Spinal cord (tissue), 10 donors: ENCODE results near the gene PRKCH. TPM values are rescaled to one million over a fixed set of nuclear protein-coding genes. Genes with fewer than 3 reads are reported as not detected.
A peak's percentile ranks its signal among the peaks of the same experiment; 100 is the strongest.

Experiments
- DNase-seq, 6 donors: peaks; one replicate each; pipeline versions ENCODE4 v3.0.0 to v3.0.0-alpha.2; 2013 to 2015; ENCODE audit warnings: low spot score in 6 of 6, low read depth in 4 of 6
- H3K27ac ChIP-seq: one replicate; pipeline ENCODE4 v1.5.1; 2013; ENCODE audit warnings: low read depth, low read length, control low read depth
- H3K27me3 ChIP-seq: one replicate; pipeline ENCODE4 v1.6.1; 2013; ENCODE audit warnings: low read length; ENCODE audit not compliant: control insufficient read depth, insufficient read depth
- H3K36me3 ChIP-seq: one replicate; pipeline ENCODE4 v1.6.1; 2013; ENCODE audit warnings: low read length; ENCODE audit not compliant: control insufficient read depth, insufficient read depth
- H3K4me1 ChIP-seq: one replicate; pipeline ENCODE4 v1.6.1; 2013; ENCODE audit warnings: low read length; ENCODE audit not compliant: control insufficient read depth, insufficient read depth
- H3K4me3 ChIP-seq: one replicate; pipeline ENCODE4 v1.5.1; 2013; ENCODE audit warnings: low read depth, low read length, control low read depth
- H3K9me3 ChIP-seq: one replicate; pipeline ENCODE4 v1.6.1; 2013; ENCODE audit warnings: low read length; ENCODE audit not compliant: control insufficient read depth, insufficient read depth
- WGBS: methylation state at CpG from one replicate; pipeline ENCODE4 v1.1.5; 2013; ENCODE audit warnings: missing lambda C conversion rate; ENCODE audit not compliant: insufficient coverage; 5-methylcytosine and 5-hydroxymethylcytosine counted together
- long read RNA-seq, 4 donors: transcript quantifications; one replicate each; lab custom pipeline, GENCODE V29; 2026
- polyA plus RNA-seq, 2 donors: library from polyadenylated mRNA; unstranded; fragments of 120-200 nt; gene quantifications; one replicate each; pipeline ENCODE4 v1.2.1, GENCODE V29; 2013; ENCODE audit not compliant: insufficient read length in 2 of 2
- total RNA-seq, 2 donors: library from RNA; depleted of rRNA in 1 of 2; stranded (reverse); fragments of 120-200 nt in 1 of 2; fragments of >200 nt in 1 of 2; gene quantifications; one replicate each; pipeline versions ENCODE4 v1.2.3 to v1.2.4, GENCODE V29; 2013 to 2014
- donor health status: healthy.

Gene PRKCH
- 10 to 100 TPM; 20.1 to 30.7 TPM for total RNA-seq
- 10 to 100 TPM in 1 of 2 donors, 1 to 10 TPM in 1; 9.6 to 11.0 TPM for polyA plus RNA-seq
- long read RNA-seq, donor 1, partial matches to known transcripts: 0 of 2 reads
- long read RNA-seq, donor 1, other reads (novel, unspliced or antisense): 0 of 2 reads
- long read RNA-seq, donor 2, partial matches to known transcripts: 0 of 1 reads
- long read RNA-seq, donor 2, other reads (novel, unspliced or antisense): 0 of 1 reads
- long read RNA-seq, donor 3, partial matches to known transcripts: 0 of 1 reads
- long read RNA-seq, donor 3, other reads (novel, unspliced or antisense): 0 of 1 reads
- long read RNA-seq, donor 4, partial matches to known transcripts: 10 of 14 reads
- long read RNA-seq, donor 4, other reads (novel, unspliced or antisense): 0 of 14 reads

DNA sequence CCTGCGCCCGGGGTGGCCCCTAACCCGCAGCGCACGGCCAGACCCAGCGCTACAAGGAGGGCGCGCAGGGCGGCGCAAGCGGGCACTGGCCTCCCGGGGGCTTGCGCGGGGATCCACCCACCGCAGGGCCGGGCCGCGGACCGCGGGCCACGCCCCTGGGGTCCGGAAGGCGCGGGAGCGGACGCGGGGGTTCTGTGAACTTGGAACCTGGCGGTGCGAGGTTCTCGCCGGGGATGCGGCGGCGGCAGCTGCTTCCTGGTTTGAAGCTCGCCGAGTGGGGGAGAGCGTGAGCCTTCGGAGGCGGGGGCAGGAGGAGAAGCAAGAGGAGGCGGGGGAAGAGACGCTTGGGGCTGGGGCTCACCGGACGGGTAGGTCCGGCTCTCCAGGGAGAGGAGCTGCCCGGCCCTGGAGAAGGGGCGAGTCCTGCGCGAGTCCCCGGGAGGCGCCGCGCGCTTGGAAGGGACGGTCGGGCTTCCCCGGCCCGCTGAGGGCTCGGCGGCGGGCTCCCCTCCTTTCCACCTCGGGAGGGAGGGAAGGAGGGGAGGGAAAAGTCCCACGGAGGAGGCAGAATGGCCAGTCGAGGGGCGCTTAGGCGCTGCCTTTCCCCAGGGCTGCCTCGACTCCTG, at the start of gene PRKCH:
TSS of gene PRKCH (plus strand) at position 195 of the 626 bp plus-strand sequence. CDS start 523 bp downstream, outside the sequence.
- Histone ChIP-seq H3K4me3 (peak within 1 kb of the TSS; percentile 28), H3K27me3 (peaks cover 33% of the 10 kb centered on the region), H3K27ac (peak within 1 kb of the TSS; percentile 10), H3K36me3 (no peaks in the 10 kb centered on the region), H3K9me3 (no peaks in the 10 kb centered on the region), H3K4me1 (peaks cover 21% of the 10 kb centered on the region)
- DNase-seq: peak in 2 of 6 donors; percentile 47 to 59
- WGBS: under 1% methylated on average over 63 of the region's 66 CpGs

GRCh38 chr14:61277232-61277631, 44.1 kb upstream of the PRKCH start:
- peaks cover 41% of the 10 kb centered on the region for H3K27me3 ChIP-seq
- no peaks in the 10 kb centered on the region for H3K9me3 ChIP-seq
- no CpG with 5 or more reads among the region's 1 CpG for whole genome bisulfite sequencing
- H3K36me3 ChIP-seq: no peaks in the 10 kb centered on the region
- no peak overlapping the region for H3K4me3 ChIP-seq
- H3K4me1 ChIP-seq: peaks cover 13% of the 10 kb centered on the region
- no peak for DNase-seq
- H3K27ac ChIP-seq: no peak overlapping the region

DNA sequence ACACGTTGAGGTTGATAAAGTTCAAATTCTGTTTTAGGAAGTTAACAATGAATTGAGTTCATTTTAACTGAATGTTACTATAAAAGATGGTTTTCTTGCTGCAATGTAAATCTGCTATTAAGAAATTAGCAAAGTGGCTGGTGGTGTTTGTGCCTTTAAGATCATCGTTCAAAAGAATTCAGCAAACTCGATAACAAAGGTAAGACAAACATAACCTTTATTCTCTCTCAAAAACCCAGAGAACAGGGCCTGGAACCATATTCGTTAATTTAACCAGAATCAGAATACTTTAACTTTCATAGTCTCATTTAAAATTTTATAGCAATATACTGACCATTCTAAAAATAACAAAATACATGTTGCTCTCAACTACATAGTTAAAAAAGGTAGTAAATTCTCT, 43.6 kb upstream of the PRKCH start:
- no peak overlapping the region for H3K4me3 ChIP-seq
- no CpG with 5 or more reads among the region's 4 CpGs for WGBS
- H3K27me3 ChIP-seq: peaks cover 46% of the 10 kb centered on the region

DNA sequence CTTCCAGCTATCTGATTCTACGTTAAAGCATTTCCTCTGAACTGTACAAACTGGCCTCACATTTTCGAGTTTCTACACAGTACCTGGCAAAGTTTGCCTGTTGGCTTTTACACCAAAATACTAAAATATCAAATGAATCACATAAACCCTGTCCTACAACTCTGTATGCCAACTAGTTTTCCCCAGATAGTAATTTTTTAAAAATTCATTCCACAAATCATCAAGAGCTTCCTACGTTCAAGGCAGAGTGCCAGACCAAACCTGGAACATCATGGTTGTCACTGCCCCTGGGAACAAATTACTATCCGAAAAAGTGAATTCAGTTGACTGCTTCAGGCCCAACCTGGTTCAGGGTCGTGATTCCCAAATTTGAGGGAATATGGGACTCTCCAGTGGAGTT, 42.3 kb upstream of the PRKCH start:
- WGBS: 88% methylated on average over 5 of the region's 5 CpGs
- no peak for DNase-seq
- Histone ChIP-seq H3K27me3 (peaks cover 55% of the 10 kb centered on the region), H3K4me1 (peaks cover 13% of the 10 kb centered on the region), H3K4me3 (peak overlapping the region; percentile 28), H3K36me3 (no peaks in the 10 kb centered on the region), H3K27ac (no peak overlapping the region), H3K9me3 (no peaks in the 10 kb centered on the region)

More for the DNA sequence above, 43.6 kb upstream of the PRKCH start:
- Histone ChIP-seq H3K9me3 (no peaks in the 10 kb centered on the region), H3K36me3 (no peaks in the 10 kb centered on the region), H3K27ac (no peak overlapping the region), H3K4me1 (peaks cover 13% of the 10 kb centered on the region)
- no peak for DNase-seq

GRCh38 chr14:61280092-61280525, 41.3 kb upstream of the PRKCH start:
- H3K4me1 ChIP-seq: peaks cover 13% of the 10 kb centered on the region
- 6% methylated on average over 47 of the region's 47 CpGs for WGBS
- H3K36me3 ChIP-seq: no peaks in the 10 kb centered on the region
- no peaks in the 10 kb centered on the region for H3K9me3 ChIP-seq
- peak overlapping the region; percentile 36 for H3K27ac ChIP-seq
- H3K4me3 ChIP-seq: peak overlapping the region; percentile 28
- no peak for DNase-seq
- H3K27me3 ChIP-seq: peaks cover 56% of the 10 kb centered on the region

DNA sequence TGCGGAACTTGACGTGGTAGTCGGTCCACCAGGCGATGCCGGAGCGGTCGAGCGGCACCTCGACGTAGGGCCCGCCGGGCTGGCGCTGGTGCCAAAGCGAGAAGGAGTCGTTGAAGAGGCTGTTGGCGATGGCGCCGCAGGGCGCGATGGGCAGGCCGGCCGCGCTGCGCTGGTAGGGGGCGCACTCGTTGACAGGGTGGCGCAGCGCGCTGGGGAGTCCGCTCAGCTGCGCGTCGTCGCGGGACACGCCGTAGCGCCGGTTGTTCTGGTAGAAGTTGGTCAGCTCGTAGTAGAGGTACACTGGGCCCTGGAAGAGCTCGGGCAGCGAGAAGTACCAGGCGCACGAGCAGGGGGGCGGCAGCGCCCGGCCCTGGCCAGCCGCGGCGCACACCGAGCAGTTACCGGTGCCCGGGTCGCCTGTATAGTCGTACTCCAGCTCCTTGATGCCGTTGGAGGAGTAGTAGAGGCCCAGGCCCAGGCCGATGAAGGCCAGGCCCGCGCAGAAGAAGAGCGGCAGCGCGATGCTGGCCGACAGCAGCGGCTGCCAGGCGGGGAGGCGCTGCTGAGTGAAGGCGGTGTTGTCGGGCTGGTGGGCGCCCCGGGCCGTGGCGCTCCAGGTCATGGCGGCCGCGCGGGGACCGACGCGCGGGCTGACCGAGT, 40.7 kb upstream of the PRKCH start:
- no peaks in the 10 kb centered on the region for H3K9me3 ChIP-seq
- peak in 2 of 6 donors; percentile 52 to 67 for DNase-seq
- peak overlapping the region; percentile 28 for H3K4me3 ChIP-seq
- no peaks in the 10 kb centered on the region for H3K36me3 ChIP-seq
- peaks cover 13% of the 10 kb centered on the region for H3K4me1 ChIP-seq
- WGBS: under 1% methylated on average over 81 of the region's 81 CpGs
- peaks cover 54% of the 10 kb centered on the region for H3K27me3 ChIP-seq
- no peak overlapping the region for H3K27ac ChIP-seq

DNA sequence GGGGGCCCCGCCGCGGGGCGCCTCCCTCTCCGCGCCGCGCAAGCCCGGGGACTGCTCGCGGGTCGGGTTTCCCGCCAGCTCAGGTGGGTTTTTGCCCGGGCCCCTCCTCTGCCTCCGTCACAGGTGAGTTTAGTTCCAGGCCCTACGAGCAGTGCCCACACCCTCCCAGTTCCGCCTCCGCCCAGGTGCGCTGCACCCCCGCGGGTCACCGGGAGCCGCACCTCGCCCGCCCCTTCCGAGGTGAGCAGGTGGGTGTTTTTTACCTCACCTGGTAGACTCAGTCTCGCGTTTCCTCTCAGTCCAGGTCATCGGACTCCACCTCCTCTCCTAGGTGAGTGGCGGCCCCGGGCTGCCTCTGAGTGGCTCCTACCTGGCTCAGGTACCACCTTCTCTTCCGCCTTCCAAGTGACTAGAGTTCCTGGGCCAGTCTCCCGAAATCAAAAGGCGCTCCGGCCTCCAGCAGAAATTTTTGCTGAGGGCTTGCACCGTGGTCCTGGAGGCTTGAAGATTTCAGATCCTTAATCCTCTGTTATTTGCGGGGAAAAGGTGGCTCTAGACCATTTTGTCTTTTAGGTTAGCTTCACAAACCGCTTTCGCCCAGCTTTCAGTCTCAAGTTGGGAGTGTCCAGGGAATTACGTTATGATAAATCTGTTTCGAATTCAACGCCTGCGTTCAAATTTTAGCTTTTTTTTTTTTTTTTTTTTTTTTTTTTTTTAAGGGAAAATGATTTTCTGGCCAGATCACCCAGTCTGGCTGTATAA, 40.0 kb upstream of the PRKCH start, which contains the start of gene TMEM30B:
TSS of gene TMEM30B (minus strand) at position 153 of the 762 bp plus-strand sequence. CDS start 191 bp downstream, outside the sequence.
- H3K27ac ChIP-seq: peak within 1 kb of the TSS; percentile 62
- no peak for DNase-seq

GRCh38 chr14:61281948-61282275, 39.5 kb upstream of the PRKCH start:
- H3K4me1 ChIP-seq: peaks cover 13% of the 10 kb centered on the region
- DNase-seq: no peak
- whole genome bisulfite sequencing: no CpG with 5 or more reads among the region's 1 CpG
- peaks cover 53% of the 10 kb centered on the region for H3K27me3 ChIP-seq
- H3K36me3 ChIP-seq: no peaks in the 10 kb centered on the region
- no peak overlapping the region for H3K4me3 ChIP-seq
- H3K9me3 ChIP-seq: no peaks in the 10 kb centered on the region
- H3K27ac ChIP-seq: no peak overlapping the region

More for the DNA sequence above, 40.0 kb upstream of the PRKCH start, which contains the start of gene TMEM30B:
- peaks cover 53% of the 10 kb centered on the region for H3K27me3 ChIP-seq
- H3K36me3 ChIP-seq: no peaks in the 10 kb centered on the region
- 11% methylated on average over 39 of the region's 43 CpGs for WGBS
- H3K4me3 ChIP-seq: peak within 1 kb of the TSS; percentile 39
- peaks cover 13% of the 10 kb centered on the region for H3K4me1 ChIP-seq
- no peaks in the 10 kb centered on the region for H3K9me3 ChIP-seq

DNA sequence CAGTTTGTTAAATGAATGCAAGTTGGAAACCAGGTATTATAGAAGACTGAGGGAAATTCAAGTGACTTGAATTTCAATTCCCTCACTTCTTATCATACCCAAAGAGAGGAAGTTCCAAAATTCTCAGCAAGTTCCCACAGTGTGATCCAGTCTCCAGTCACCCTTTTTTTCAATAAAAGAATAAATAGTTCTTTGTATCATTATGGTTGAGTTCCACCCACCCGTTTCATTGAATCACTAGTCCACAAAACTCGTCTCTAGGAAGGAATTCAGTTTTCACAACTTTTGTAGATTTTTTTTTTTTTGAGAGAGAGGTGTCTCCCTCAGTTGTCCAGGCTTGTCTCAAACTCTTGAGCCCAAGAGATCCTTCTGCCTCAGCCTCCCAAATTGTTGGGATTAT, 38.6 kb upstream of the PRKCH start:
- no peaks in the 10 kb centered on the region for H3K36me3 ChIP-seq
- peaks cover 13% of the 10 kb centered on the region for H3K4me1 ChIP-seq
- WGBS: no CpG with 5 or more reads among the region's 2 CpGs
- H3K9me3 ChIP-seq: no peaks in the 10 kb centered on the region
- DNase-seq: no peak
- H3K27ac ChIP-seq: no peak overlapping the region
- H3K27me3 ChIP-seq: peaks cover 53% of the 10 kb centered on the region
- H3K4me3 ChIP-seq: no peak overlapping the region
